Spinal cord (tissue), 10 donors: Measurements from ENCODE around the gene DCP2. TPM values are rescaled to one million over a fixed set of nuclear protein-coding genes. Genes with fewer than 3 reads are reported as not detected.

Source experiments
- DNase-seq, 6 donors: peaks; one replicate each; pipeline versions ENCODE4 v3.0.0 to v3.0.0-alpha.2; 2013 to 2015; ENCODE audit warnings: low spot score in 6 of 6, low read depth in 4 of 6
- H3K27ac ChIP-seq: one replicate; pipeline ENCODE4 v1.5.1; 2013; ENCODE audit warnings: low read depth, low read length, control low read depth
- H3K27me3 ChIP-seq: one replicate; pipeline ENCODE4 v1.6.1; 2013; ENCODE audit warnings: low read length; ENCODE audit not compliant: control insufficient read depth, insufficient read depth
- H3K36me3 ChIP-seq: one replicate; pipeline ENCODE4 v1.6.1; 2013; ENCODE audit warnings: low read length; ENCODE audit not compliant: control insufficient read depth, insufficient read depth
- H3K4me1 ChIP-seq: one replicate; pipeline ENCODE4 v1.6.1; 2013; ENCODE audit warnings: low read length; ENCODE audit not compliant: control insufficient read depth, insufficient read depth
- H3K4me3 ChIP-seq: one replicate; pipeline ENCODE4 v1.5.1; 2013; ENCODE audit warnings: low read depth, low read length, control low read depth
- H3K9me3 ChIP-seq: one replicate; pipeline ENCODE4 v1.6.1; 2013; ENCODE audit warnings: low read length; ENCODE audit not compliant: control insufficient read depth, insufficient read depth
- WGBS: methylation state at CpG from one replicate; pipeline ENCODE4 v1.1.5; 2013; ENCODE audit warnings: missing lambda C conversion rate; ENCODE audit not compliant: insufficient coverage; 5-methylcytosine and 5-hydroxymethylcytosine counted together
- polyA plus RNA-seq, 2 donors: library from polyadenylated mRNA; unstranded; fragments of 120-200 nt; gene quantifications; one replicate each; pipeline ENCODE4 v1.2.1, GENCODE V29; 2013; ENCODE audit not compliant: insufficient read length in 2 of 2
- total RNA-seq, 2 donors: library from RNA; depleted of rRNA in 1 of 2; stranded (reverse); fragments of 120-200 nt in 1 of 2; fragments of >200 nt in 1 of 2; gene quantifications; one replicate each; pipeline versions ENCODE4 v1.2.3 to v1.2.4, GENCODE V29; 2013 to 2014
- donor health status: healthy.

The DCP2 gene
- total and polyA plus RNA-seq, 4 donors, result 17.8 to 82.1 (median 38.2) TPM

- DNase-seq, result no peak
- peaks cover 19% of the 10 kb centered on the region for H3K36me3 ChIP-seq
- no peaks in the 10 kb centered on the region for H3K27me3 ChIP-seq
- no peaks in the 10 kb centered on the region for H3K9me3 ChIP-seq
- no peak overlapping the region for H3K4me3 ChIP-seq
- WGBS, result 94% methylated on average over 10 of the region's 10 CpGs
- no peak overlapping the region for H3K27ac ChIP-seq
- H3K4me1 ChIP-seq, result peaks cover 21% of the 10 kb centered on the region
Measured at GRCh38 chr5:113048931-113049330, 72.3 kb downstream of the DCP2 start.

GRCh38 chr5:113050721-113051382, 74.3 kb downstream of the DCP2 start:
- Histone ChIP-seq H3K27me3 (no peaks in the 10 kb centered on the region), H3K9me3 (no peaks in the 10 kb centered on the region), H3K4me3 (no peak overlapping the region), H3K27ac (peak overlapping the region; percentile 29), H3K36me3 (peaks cover 29% of the 10 kb centered on the region), H3K4me1 (peaks cover 14% of the 10 kb centered on the region)
- 87% methylated on average over 4 of the region's 9 CpGs for WGBS
- peak in 1 of 6 donors; percentile 58 for DNase-seq

DNA sequence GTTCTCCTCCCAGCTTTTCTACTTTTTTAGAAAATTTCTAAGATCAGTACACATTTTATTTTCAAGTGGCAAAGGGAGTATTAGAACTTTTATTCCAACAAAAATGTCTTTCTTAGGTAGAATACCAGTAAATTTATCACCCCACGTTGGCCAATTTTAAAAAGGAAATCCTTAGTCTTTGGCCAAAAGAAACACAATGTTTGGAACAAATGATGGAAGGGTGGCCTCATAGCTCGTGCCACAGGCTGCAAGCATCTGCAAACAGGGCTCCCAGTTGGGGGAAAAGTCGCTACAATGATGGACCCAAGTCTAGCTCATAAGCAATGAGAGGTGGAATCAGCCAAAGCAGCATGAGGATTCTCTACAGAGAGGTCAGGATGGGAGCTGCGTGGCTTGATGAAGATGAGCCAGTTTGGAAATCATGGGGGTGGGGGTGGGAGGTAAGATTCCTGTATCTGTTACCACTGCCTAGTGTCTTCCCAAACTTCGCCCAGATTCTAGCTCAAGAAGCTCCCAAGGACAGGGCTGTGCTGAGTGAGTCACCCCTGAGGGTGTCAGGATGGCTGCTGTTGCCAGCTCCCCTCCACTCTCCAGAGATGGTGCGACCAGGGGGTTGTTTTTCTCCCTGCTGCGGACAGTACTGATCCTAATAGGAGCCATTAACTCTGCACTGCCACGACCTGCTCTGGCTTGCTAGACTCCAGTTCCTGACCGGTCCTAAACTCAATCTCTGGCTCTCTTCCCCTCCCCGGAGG, 75.6 kb downstream of the DCP2 start:
- Histone ChIP-seq H3K4me1 (peaks cover 12% of the 10 kb centered on the region), H3K4me3 (no peak overlapping the region), H3K36me3 (peaks cover 29% of the 10 kb centered on the region), H3K9me3 (no peaks in the 10 kb centered on the region), H3K27ac (no peak overlapping the region), H3K27me3 (no peaks in the 10 kb centered on the region)
- WGBS, result 91% methylated on average over 8 of the region's 10 CpGs
- no peak for DNase-seq

GRCh38 chr5:113053511-113053995, 77.0 kb downstream of the DCP2 start:
- Histone ChIP-seq H3K27me3 (no peaks in the 10 kb centered on the region), H3K36me3 (peaks cover 29% of the 10 kb centered on the region), H3K9me3 (no peaks in the 10 kb centered on the region), H3K27ac (no peak overlapping the region), H3K4me3 (no peak overlapping the region), H3K4me1 (peaks cover 20% of the 10 kb centered on the region)
- DNase-seq, result no peak
- 97% methylated on average over 6 of the region's 9 CpGs for WGBS

GRCh38 chr5:113054899-113055298, 78.3 kb downstream of the DCP2 start:
- WGBS, result 97% methylated on average over 11 of the region's 11 CpGs
- H3K4me1 ChIP-seq, result peaks cover 34% of the 10 kb centered on the region
- peaks cover 18% of the 10 kb centered on the region for H3K36me3 ChIP-seq
- H3K27me3 ChIP-seq, result no peaks in the 10 kb centered on the region
- H3K27ac ChIP-seq, result no peak overlapping the region
- DNase-seq, result no peak
- H3K9me3 ChIP-seq, result no peaks in the 10 kb centered on the region
- no peak overlapping the region for H3K4me3 ChIP-seq

DNA sequence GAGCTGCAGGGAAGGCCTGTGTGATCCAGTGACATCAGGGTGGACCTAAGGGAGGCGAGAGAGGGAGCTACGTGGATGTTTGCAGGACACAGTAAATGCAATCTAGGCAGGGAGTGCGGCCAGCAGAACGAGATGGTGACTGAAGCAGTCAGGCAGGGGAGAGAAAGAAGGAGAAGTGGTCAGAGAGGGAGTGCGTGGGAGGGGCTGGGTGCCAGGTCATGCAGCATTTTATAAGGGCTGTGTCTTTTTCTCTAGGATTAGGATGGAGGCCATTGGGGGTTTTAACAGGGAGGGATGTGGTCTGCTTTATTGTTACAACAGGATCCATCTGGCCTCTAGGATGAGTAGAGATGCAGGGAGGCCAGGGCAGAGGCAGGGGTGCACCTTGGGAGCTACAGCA, 80.4 kb downstream of the DCP2 start:
- H3K4me3 ChIP-seq, result no peak overlapping the region
- no peaks in the 10 kb centered on the region for H3K27me3 ChIP-seq
- peaks cover 10% of the 10 kb centered on the region for H3K36me3 ChIP-seq
- no peak for DNase-seq
- WGBS, result 78% methylated on average over 5 of the region's 5 CpGs
- H3K4me1 ChIP-seq, result peaks cover 43% of the 10 kb centered on the region
- H3K27ac ChIP-seq, result no peak overlapping the region
- H3K9me3 ChIP-seq, result no peaks in the 10 kb centered on the region

DNA sequence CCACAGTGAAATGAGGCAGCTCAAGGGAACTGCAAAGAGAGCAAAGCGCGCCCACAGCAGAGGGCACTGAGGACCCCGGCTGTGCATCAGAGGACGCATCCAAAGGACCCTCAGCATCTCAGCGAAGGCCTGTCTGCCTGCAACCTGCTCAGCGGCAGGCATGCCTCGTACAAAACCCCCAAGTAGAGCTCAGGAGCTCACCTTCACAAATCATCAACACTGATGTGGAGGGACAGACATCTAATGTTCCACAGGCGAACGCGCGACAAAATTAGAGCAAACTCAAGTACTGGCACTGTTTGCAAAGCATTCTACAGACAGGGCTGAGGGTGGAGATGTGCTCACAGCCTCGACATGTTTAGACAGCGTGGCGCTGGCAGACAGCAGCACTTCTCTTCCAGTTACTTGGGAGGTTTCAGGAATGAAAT, 81.0 kb downstream of the DCP2 start:
- Histone ChIP-seq H3K27ac (no peak overlapping the region), H3K4me3 (no peak overlapping the region), H3K36me3 (peaks cover 10% of the 10 kb centered on the region), H3K4me1 (peaks cover 43% of the 10 kb centered on the region), H3K9me3 (no peaks in the 10 kb centered on the region), H3K27me3 (no peaks in the 10 kb centered on the region)
- DNase-seq, result peak in 2 of 6 donors; percentile 51 to 80
- 60% methylated on average over 5 of the region's 14 CpGs for WGBS

DNA sequence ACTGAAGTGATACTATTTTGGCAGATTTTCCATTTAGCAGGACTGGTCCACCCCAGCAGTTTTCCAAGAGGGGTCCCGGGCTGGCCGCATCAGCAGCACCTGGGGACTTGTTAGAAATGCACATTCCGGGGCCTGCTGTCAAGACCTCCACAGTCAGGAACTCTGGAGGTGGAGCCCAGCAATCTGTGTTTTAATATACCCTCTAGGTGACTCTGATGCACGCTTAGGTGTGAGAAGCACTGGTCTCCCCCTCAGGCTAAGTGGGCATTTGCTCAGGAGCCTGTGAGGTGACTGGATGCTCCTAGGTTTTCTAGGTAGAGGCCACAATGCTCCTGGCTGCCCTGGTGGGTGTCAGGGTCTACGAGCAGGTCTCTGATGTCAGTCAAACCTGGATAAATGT, 81.7 kb downstream of the DCP2 start:
- no peaks in the 10 kb centered on the region for H3K9me3 ChIP-seq
- H3K27me3 ChIP-seq, result no peaks in the 10 kb centered on the region
- H3K4me1 ChIP-seq, result peaks cover 43% of the 10 kb centered on the region
- peaks cover 10% of the 10 kb centered on the region for H3K36me3 ChIP-seq
- no peak overlapping the region for H3K4me3 ChIP-seq
- no peak for DNase-seq
- no peak overlapping the region for H3K27ac ChIP-seq
- 78% methylated on average over 5 of the region's 5 CpGs for WGBS

GRCh38 chr5:113058706-113059226, 82.2 kb downstream of the DCP2 start:
- no peak overlapping the region for H3K4me3 ChIP-seq

More at GRCh38 chr5:113058706-113059226, 82.2 kb downstream of the DCP2 start:
- Histone ChIP-seq H3K27ac (peak overlapping the region; percentile 78), H3K27me3 (no peaks in the 10 kb centered on the region), H3K4me1 (peaks cover 45% of the 10 kb centered on the region), H3K9me3 (no peaks in the 10 kb centered on the region), H3K36me3 (peaks cover 11% of the 10 kb centered on the region)
- WGBS, result no CpG with 5 or more reads among the region's 6 CpGs
- DNase-seq, result peak in 1 of 6 donors; percentile 14
